ENCODE measurements around the gene ACAP2. TPM values are rescaled to one million over a fixed set of nuclear protein-coding genes. Genes with fewer than 3 reads are reported as not detected.
"Not testable (repeated sequence)": the region's sequence is repeated elsewhere in the genome, so short reads cannot be mapped to it uniquely, and the experiment has no call there.

ACAP2 gene
- total RNA-seq, 1 experiment from 2014 or later: 42.0 TPM

- H3K27ac Mint-ChIP-seq: no peak overlapping the region
- H3K4me1 Mint-ChIP-seq: no peaks in the 10 kb centered on the region
- H3K36me3 Mint-ChIP-seq: no peaks in the 10 kb centered on the region
- ATAC-seq (no peak), DNase-seq (ENCODE audit: low spot score) (no peak)
- peaks cover 23% of the 10 kb centered on the region for H3K9me3 Mint-ChIP-seq
- TF ChIP-seq, protein P1, sequence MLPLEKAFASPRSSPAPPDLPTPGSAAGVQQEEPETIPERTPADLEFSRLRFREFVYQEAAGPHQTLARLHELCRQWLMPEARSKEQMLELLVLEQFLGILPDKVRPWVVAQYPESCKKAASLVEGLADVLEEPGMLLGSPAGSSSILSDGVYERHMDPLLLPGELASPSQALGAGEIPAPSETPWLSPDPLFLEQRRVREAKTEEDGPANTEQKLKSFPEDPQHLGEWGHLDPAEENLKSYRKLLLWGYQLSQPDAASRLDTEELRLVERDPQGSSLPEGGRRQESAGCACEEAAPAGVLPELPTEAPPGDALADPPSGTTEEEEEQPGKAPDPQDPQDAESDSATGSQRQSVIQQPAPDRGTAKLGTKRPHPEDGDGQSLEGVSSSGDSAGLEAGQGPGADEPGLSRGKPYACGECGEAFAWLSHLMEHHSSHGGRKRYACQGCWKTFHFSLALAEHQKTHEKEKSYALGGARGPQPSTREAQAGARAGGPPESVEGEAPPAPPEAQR (CRISPR knock-in tag; IDR thresholded peaks at IDR 0.05): no peak
- TF ChIP-seq, protein P2, sequence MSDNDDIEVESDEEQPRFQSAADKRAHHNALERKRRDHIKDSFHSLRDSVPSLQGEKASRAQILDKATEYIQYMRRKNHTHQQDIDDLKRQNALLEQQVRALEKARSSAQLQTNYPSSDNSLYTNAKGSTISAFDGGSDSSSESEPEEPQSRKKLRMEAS (CRISPR knock-in tag; IDR thresholded peaks at IDR 0.05): no peak
- TF ChIP-seq, protein P3, sequence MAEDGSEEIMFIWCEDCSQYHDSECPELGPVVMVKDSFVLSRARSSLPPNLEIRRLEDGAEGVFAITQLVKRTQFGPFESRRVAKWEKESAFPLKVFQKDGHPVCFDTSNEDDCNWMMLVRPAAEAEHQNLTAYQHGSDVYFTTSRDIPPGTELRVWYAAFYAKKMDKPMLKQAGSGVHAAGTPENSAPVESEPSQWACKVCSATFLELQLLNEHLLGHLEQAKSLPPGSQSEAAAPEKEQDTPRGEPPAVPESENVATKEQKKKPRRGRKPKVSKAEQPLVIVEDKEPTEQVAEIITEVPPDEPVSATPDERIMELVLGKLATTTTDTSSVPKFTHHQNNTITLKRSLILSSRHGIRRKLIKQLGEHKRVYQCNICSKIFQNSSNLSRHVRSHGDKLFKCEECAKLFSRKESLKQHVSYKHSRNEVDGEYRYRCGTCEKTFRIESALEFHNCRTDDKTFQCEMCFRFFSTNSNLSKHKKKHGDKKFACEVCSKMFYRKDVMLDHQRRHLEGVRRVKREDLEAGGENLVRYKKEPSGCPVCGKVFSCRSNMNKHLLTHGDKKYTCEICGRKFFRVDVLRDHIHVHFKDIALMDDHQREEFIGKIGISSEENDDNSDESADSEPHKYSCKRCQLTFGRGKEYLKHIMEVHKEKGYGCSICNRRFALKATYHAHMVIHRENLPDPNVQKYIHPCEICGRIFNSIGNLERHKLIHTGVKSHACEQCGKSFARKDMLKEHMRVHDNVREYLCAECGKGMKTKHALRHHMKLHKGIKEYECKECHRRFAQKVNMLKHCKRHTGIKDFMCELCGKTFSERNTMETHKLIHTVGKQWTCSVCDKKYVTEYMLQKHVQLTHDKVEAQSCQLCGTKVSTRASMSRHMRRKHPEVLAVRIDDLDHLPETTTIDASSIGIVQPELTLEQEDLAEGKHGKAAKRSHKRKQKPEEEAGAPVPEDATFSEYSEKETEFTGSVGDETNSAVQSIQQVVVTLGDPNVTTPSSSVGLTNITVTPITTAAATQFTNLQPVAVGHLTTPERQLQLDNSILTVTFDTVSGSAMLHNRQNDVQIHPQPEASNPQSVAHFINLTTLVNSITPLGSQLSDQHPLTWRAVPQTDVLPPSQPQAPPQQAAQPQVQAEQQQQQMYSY (CRISPR knock-in tag; IDR thresholded peaks at IDR 0.05): no peak
- TF ChIP-seq IRF1 (CRISPR knock-in tag; IDR thresholded peaks at IDR 0.05): no peak
- TF ChIP-seq NFE2L1 (CRISPR knock-in tag; IDR thresholded peaks at IDR 0.05): no peak
- no peak for TF ChIP-seq MLX (CRISPR knock-in tag; IDR thresholded peaks at IDR 0.05)
- H3K27me3 Mint-ChIP-seq (ENCODE audit: low read depth): no peaks in the 10 kb centered on the region; the same call in 1 of the 2 replicates
- ChIA-PET CTCF (no interaction called here), POLR2A (no interaction called here)
- H3K4me3 Mint-ChIP-seq: no peak overlapping the region
Measured at GRCh38 chr3:195466251-195466650, 23.4 kb upstream of the ACAP2 start.

DNA sequence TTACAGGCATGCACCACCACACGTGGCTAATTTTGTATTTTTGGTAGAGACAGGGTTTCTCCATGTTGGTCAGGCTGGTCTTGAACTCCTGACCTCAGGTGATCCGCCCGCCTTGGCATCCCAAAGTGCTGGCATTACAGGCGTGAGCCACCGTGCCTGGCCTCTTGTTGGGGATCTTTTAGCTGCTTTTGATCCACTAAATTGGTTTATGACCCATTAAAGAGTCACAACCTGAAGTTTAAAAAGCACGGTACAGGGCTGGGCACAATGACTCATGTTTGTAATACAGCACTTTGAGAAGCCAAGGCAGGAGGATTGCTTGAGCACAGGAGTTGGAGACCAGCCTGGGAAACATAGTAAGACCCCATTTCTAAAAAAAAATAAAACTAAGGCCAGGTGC is 20.1 kb upstream of the ACAP2 start:
- ATAC-seq; H3K27ac Mint-ChIP-seq; DNase-seq (ENCODE audit: low spot score); H3K4me3 Mint-ChIP-seq; H3K36me3 Mint-ChIP-seq; H3K9me3 Mint-ChIP-seq; H3K27me3 Mint-ChIP-seq (ENCODE audit: low read depth); POLR2A ChIA-PET; CTCF ChIA-PET; H3K4me1 Mint-ChIP-seq: not testable (repeated sequence)

DNA sequence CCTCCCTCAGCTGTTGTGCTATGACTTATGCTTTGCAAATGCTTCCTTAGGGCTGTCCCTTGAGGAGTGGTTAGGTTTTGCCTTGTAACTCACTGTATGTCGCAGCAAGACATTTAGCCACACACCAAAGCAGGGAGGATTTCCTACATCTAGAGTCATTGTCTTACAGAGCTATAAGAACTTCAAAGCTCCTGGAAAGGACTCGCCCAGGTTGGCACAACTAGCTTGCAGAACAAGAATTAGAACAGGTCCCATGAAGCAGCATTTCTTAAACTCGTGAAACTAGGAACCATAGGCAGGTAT is 19.4 kb upstream of the ACAP2 start:
- Mint-ChIP-seq H3K9me3 (no peaks in the 10 kb centered on the region; the same call in 1 of the 2 replicates), H3K4me3 (no peak overlapping the region), H3K27ac (no peak overlapping the region), H3K27me3 (ENCODE audit: low read depth) (no peaks in the 10 kb centered on the region; the same call in 1 of the 2 replicates), H3K36me3 (no peaks in the 10 kb centered on the region), H3K4me1 (no peaks in the 10 kb centered on the region)
- ATAC-seq (no peak), DNase-seq (ENCODE audit: low spot score) (no peak)
- POLR2A ChIA-PET: no interaction called here
- CTCF ChIA-PET: no interaction called here
- no peak for TF ChIP-seq JAZF1 (CRISPR knock-in tag; IDR thresholded peaks at IDR 0.05)
- TF ChIP-seq ZBTB21 (CRISPR knock-in tag; IDR thresholded peaks at IDR 0.05; ENCODE audit: borderline replicate concordance): no peak
- no peak for TF ChIP-seq ZNF532 (CRISPR knock-in tag; IDR thresholded peaks at IDR 0.05; ENCODE audit: borderline replicate concordance)
- TF ChIP-seq TEAD4 (CRISPR knock-in tag; IDR thresholded peaks at IDR 0.05): no peak
- no peak for TF ChIP-seq NFE2L1 (CRISPR knock-in tag; IDR thresholded peaks at IDR 0.05)
- no peak for TF ChIP-seq ZNF317 (CRISPR knock-in tag; IDR thresholded peaks at IDR 0.05; ENCODE audit: borderline replicate concordance, low read depth)
- TF ChIP-seq EMX1 (CRISPR knock-in tag; IDR thresholded peaks at IDR 0.05): no peak
- TF ChIP-seq, protein P1 (CRISPR knock-in tag; IDR thresholded peaks at IDR 0.05): no peak
- no peak for TF ChIP-seq PRRX2 (CRISPR knock-in tag; IDR thresholded peaks at IDR 0.05)
- TF ChIP-seq, protein P4, sequence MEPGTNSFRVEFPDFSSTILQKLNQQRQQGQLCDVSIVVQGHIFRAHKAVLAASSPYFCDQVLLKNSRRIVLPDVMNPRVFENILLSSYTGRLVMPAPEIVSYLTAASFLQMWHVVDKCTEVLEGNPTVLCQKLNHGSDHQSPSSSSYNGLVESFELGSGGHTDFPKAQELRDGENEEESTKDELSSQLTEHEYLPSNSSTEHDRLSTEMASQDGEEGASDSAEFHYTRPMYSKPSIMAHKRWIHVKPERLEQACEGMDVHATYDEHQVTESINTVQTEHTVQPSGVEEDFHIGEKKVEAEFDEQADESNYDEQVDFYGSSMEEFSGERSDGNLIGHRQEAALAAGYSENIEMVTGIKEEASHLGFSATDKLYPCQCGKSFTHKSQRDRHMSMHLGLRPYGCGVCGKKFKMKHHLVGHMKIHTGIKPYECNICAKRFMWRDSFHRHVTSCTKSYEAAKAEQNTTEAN (CRISPR knock-in tag; IDR thresholded peaks at IDR 0.05): no peak
- no peak for TF ChIP-seq NR2C2 (CRISPR knock-in tag; IDR thresholded peaks at IDR 0.05)
- no peak for TF ChIP-seq FOXJ3 (CRISPR knock-in tag; IDR thresholded peaks at IDR 0.05; ENCODE audit: borderline replicate concordance)
- no peak for TF ChIP-seq ZNF263 (CRISPR knock-in tag; IDR thresholded peaks at IDR 0.05; ENCODE audit: low read depth)
- no peak for TF ChIP-seq IRF2 (CRISPR knock-in tag; IDR thresholded peaks at IDR 0.05; ENCODE audit: borderline replicate concordance, low read depth)
- TF ChIP-seq GTF2I (CRISPR knock-in tag; conservative IDR thresholded peaks at IDR 0.05): no peak
